Body of pancreas (tissue), 4 donors: ENCODE data around the gene PCTP.

Source experiments
- CTCF ChIP-seq, 7 experiments: fragments of 450-650 bp in 4 of 7; fragments of 200-600 bp in 3 of 7; sonication (generic) in 3 of 7; IDR thresholded peaks; one replicate each; pipeline ENCODE4 v1.5.1; 2016 to 2019; ENCODE audit warnings: antibody characterized with exemption in 7 of 7
- POLR2A ChIP-seq, 3 donors: fragments of 450-650 bp; IDR thresholded peaks; one replicate each; pipeline ENCODE4 v1.6.1; 2016; ENCODE audit warnings: antibody characterized with exemption in 3 of 3, mild to moderate bottlenecking in 2 of 3

- TF ChIP-seq CTCF (IDR thresholded peaks at IDR 0.05) (no peak), POLR2A (IDR thresholded peaks at IDR 0.05) (no peak)
These were observed 67.2 kb downstream of the PCTP start for GRCh38 chr17:55818026-55818425.
